Measurements from ENCODE around the gene NANOS3. TPM values are rescaled to one million over a fixed set of nuclear protein-coding genes. Genes with fewer than 3 reads are reported as not detected.
"Not testable (repeated sequence)": the region's sequence is repeated elsewhere in the genome, so short reads cannot be mapped to it uniquely, and the experiment has no call there.

The NANOS3 gene
- total and polyA plus RNA-seq, 4 experiments from 2014 or later, result not detected

DNA sequence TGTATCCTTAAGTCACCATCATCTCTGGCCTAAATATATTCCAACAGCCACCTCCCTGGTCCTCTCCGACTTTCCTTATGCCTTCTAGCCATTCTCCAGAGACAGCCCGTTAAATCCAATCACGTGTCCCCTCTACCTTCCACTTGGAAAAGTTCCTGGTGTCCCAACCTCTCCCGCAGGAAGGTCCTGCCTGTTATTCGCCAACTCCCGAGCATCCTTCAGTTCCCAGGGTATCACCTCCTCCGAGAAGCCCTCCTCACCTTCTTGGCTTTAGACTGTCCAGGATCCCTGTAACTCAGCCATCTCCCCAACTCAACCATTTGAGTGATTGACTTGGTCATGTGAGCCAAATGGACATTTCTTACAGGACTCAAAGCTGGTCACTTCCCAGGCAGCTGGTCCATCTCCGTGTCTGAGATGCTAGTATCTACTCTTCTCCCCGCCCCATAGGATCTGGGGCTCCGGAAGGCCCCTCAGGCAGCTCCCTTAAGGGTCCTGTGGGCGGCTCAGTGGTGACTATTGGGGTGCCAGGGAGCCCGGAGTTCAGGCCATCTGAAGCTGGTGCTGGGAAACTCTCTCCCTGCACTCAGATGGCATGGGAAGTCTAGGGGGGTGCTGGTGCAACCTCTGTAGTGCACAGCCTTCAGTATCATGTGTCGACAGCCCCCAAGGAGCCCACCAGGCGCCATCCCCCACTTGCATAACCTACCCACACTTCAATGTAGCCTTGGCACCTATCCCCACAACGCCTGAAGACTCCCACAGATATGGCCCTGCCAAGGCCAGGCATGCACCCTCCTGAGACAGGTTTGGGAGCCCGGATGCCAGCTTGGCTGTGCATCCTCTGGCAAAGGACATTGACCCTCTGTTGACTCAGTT, 27.9 kb upstream of the NANOS3 start:
- Histone ChIP-seq H3K9me3 (ENCODE audit: control insufficient read depth in 1 of 2, low read length in 2 of 2) (no peaks in the 10 kb centered on the region), H3K4me3 (ENCODE audit: low read length in 2 of 2) (no peak overlapping the region), H3K27ac (ENCODE audit: low read depth, low read length) (peak overlapping the region; percentile 38), H3K4me1 (ENCODE audit: insufficient read depth, low read length) (peaks cover 57% of the 10 kb centered on the region), H3K27me3 (ENCODE audit: insufficient read depth, low read length) (no peaks in the 10 kb centered on the region), H3K36me3 (ENCODE audit: insufficient read depth, low read length) (no peaks in the 10 kb centered on the region)
- ChIA-PET POLR2A (ENCODE audit: partially characterized antibody) (interaction anchor here (0.7 to 7.9 kb wide), 7 partner anchors 8 to 84 kb away, joined by 3 to 204 read pairs (median 7); partner anchors contain the start of genes C19orf53 and MRI1), CTCF (ENCODE audit: partially characterized antibody) (interaction anchor here (1.2 to 6.2 kb wide), 8 partner anchors 10 to 74 kb away, joined by 3 to 46 read pairs (median 8); partner anchors contain the start of gene C19orf53)
- intact Hi-C loops (cut with micrococcal nuclease), result loop anchor here (5.0 to 10.0 kb wide), 3 partner anchors 676 to 1057 kb away; partner anchors contain the start of genes IER2, JUNB, STX10 and TECR
- peak overlapping the region; percentile 93 to 100 (median 98) for H3K27ac Mint-ChIP-seq
- H3K27me3 Mint-ChIP-seq, result peaks cover 0 to 4% of the 10 kb centered on the region in 2 donors
- peaks cover 0 to 10% of the 10 kb centered on the region in 2 donors for H3K36me3 Mint-ChIP-seq
- peaks cover 30 to 60% (median 43%) of the 10 kb centered on the region in 4 donors for H3K4me1 Mint-ChIP-seq
- DNase-seq, result no peak
- H3K4me3 Mint-ChIP-seq, result peak overlapping the region; percentile 42 to 68 (median 57)
- H3K9me3 Mint-ChIP-seq, result peaks cover 0 to 5% (median 0%) of the 10 kb centered on the region in 8 donors

DNA sequence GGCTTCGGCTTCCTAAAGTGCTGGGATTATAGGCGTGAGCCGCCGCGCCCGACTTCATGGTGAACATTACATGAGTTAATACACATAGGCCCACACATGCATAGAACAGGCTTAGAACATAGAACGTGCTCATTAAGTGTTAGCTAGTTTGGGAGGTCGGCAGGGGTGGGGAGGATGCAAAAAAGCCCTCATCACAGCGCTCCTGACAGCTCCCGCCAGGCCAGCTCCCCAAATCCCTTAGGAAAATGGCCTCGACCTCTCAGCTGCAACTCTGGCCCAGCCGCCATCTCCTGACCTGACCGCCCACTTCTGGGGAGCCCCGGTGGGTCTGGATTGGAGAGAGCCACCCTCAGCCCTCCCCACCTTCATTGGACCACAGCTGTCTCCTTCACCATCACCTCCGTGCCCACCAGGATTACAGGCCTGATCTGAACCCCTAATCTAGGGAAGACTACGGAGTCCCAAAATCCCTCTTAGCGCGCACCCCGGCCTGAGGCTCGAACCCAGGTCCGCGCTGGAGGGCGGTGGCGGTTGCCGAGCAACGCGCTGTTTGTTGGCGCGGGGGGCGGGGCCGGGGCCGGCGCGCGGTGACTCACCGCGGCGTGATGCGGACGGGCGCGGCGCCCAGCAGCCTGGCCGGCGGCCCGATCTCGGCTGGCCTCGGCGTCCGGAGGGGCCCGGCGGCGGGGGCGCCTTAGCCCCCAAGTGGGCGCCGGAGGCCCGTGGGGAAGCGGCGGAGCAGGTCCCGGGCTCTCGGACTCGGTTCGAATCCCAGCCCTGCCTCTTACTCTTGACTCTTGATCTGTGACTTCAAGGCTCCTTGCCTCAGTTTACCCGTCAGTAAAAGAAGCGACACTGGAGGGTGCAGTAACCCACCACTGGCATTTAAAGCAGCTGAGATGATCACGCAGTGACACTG, 26.7 kb upstream of the NANOS3 start:
- H3K4me3 ChIP-seq (ENCODE audit: low read length in 2 of 2), result peak overlapping the region in 1 of 2 donors; percentile 24
- peaks cover 45% of the 10 kb centered on the region for H3K4me1 ChIP-seq (ENCODE audit: insufficient read depth, low read length)
- intact Hi-C loops (cut with micrococcal nuclease), result loop anchor here (5.0 to 10.0 kb wide), 3 partner anchors 675 to 1058 kb away; partner anchors contain the start of genes IER2, JUNB, STX10 and TECR
- Mint-ChIP-seq H3K9me3 (peaks cover 0 to 5% (median 0%) of the 10 kb centered on the region in 8 donors), H3K36me3 (peaks cover 0 to 10% of the 10 kb centered on the region in 2 donors), H3K27ac (peak overlapping the region; percentile 97 to 100 (median 98)), H3K27me3 (peaks cover 0 to 4% of the 10 kb centered on the region in 2 donors), H3K4me1 (peaks cover 24 to 48% (median 33%) of the 10 kb centered on the region in 4 donors), H3K4me3 (peak overlapping the region; percentile 81 to 90 (median 84))
- ChIA-PET POLR2A (ENCODE audit: partially characterized antibody) (interaction anchor here (0.9 to 7.9 kb wide), 11 partner anchors 9 to 672 kb away, joined by 3 to 204 read pairs (median 5); partner anchors contain the start of genes C19orf53, RFX1 and ZSWIM4), CTCF (ENCODE audit: partially characterized antibody) (interaction anchor here (1.2 to 6.2 kb wide), 6 partner anchors 9 to 75 kb away, joined by 3 to 46 read pairs (median 4); partner anchors contain the start of gene C19orf53)
- no peaks in the 10 kb centered on the region for H3K27me3 ChIP-seq (ENCODE audit: insufficient read depth, low read length)
- H3K36me3 ChIP-seq (ENCODE audit: insufficient read depth, low read length), result no peaks in the 10 kb centered on the region
- H3K27ac ChIP-seq (ENCODE audit: low read depth, low read length), result peak overlapping the region; percentile 75
- no peaks in the 10 kb centered on the region for H3K9me3 ChIP-seq (ENCODE audit: control insufficient read depth in 1 of 2, low read length in 2 of 2)
- peak; percentile 59 to 67 (median 65) for DNase-seq

DNA sequence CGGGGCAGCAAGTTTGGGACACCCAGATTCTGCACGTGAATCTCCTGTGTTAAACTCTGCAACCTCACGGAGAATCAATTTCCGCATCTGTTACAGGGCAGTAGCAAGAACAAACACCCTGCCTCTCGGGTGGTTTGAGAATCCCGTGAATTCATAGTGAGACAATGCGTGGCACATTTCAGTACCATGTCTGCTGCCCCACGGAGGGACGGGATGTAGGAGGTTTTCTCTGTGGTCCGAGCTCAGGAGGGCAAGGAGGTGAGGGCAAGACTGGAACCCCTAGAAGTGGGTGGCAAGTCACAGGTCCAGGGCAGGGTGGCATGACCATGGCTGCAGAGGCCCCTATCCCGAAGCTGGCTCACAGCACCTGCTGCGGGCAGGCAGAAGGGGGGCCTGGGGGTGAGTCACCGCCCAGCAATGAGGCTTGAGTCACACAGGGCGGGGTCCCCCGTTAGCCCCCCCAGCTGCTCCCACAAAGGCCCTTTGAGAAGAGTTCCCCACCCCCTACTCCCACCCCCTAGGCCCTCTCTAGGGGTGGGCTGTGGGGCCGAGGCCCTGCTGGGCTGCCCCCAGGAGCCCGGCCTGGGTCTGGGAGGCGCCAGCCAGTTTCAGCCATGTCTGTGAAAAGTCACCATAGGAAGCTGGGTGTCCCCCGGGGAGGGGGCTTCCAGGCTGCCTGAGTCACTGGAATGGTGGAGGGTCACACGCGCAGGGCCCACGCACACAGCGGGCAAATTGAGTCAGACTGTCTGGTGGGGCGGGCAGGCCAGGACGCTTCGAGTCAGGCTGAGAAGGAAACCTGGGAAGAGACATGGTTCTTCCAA, 25.8 kb upstream of the NANOS3 start:
- Mint-ChIP-seq H3K4me3 (peak overlapping the region; percentile 81 to 90 (median 84)), H3K36me3 (peaks cover 0 to 10% of the 10 kb centered on the region in 2 donors), H3K27ac (peak overlapping the region; percentile 97 to 100 (median 98)), H3K4me1 (peaks cover 19 to 39% (median 26%) of the 10 kb centered on the region in 4 donors), H3K9me3 (peaks cover 0 to 5% (median 0%) of the 10 kb centered on the region in 8 donors), H3K27me3 (peaks cover 0 to 4% of the 10 kb centered on the region in 2 donors)
- H3K9me3 ChIP-seq (ENCODE audit: control insufficient read depth in 1 of 2, low read length in 2 of 2), result no peaks in the 10 kb centered on the region
- H3K27ac ChIP-seq (ENCODE audit: low read depth, low read length), result peak overlapping the region; percentile 75
- peak in 4 of 5 donors; percentile 38 to 86 (median 44) for DNase-seq
- intact Hi-C loops (cut with micrococcal nuclease), result no loop called here
- no peaks in the 10 kb centered on the region for H3K36me3 ChIP-seq (ENCODE audit: insufficient read depth, low read length)
- H3K4me3 ChIP-seq (ENCODE audit: low read length in 2 of 2), result no peak overlapping the region
- H3K4me1 ChIP-seq (ENCODE audit: insufficient read depth, low read length), result peaks cover 38% of the 10 kb centered on the region
- no peaks in the 10 kb centered on the region for H3K27me3 ChIP-seq (ENCODE audit: insufficient read depth, low read length)
- ChIA-PET CTCF (ENCODE audit: partially characterized antibody) (interaction anchor here (1.2 to 6.2 kb wide), 4 partner anchors 10 to 76 kb away, joined by 3 to 46 read pairs (median 4); partner anchors contain the start of gene C19orf53), POLR2A (ENCODE audit: partially characterized antibody) (interaction anchor here (0.8 to 7.9 kb wide), 12 partner anchors 10 to 671 kb away, joined by 3 to 204 read pairs (median 5); partner anchors contain the start of genes C19orf53 and ZSWIM4)

DNA sequence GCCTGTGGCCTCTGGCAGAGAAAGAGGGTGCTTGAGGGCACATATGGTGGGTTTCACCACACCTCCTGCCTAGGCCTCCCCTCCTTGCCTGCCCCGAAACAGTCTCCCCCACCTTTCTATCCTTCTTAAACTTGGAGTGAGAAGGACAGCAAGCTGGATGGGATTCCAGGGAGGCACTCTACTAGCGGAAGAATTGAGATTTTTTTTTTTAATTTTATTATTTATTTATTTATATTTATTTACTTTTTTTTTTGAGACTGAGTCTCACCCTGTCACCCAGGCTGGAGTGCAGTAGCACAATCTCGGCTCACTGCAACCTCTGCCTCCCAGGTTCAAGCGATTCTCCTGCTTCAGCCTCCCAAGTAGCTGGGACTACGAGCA, 25.2 kb upstream of the NANOS3 start:
- H3K27me3 ChIP-seq (ENCODE audit: insufficient read depth, low read length); H3K9me3 Mint-ChIP-seq; DNase-seq; H3K36me3 Mint-ChIP-seq; intact Hi-C loops (cut with micrococcal nuclease); H3K27me3 Mint-ChIP-seq; H3K9me3 ChIP-seq (ENCODE audit: control insufficient read depth in 1 of 2, low read length in 2 of 2); H3K36me3 ChIP-seq (ENCODE audit: insufficient read depth, low read length); H3K4me3 Mint-ChIP-seq; H3K4me3 ChIP-seq (ENCODE audit: low read length in 2 of 2); H3K27ac ChIP-seq (ENCODE audit: low read depth, low read length): not testable (repeated sequence)
- Mint-ChIP-seq H3K4me1 (peaks cover 13 to 33% (median 20%) of the 10 kb centered on the region in 4 donors), H3K27ac (peak overlapping the region in 6 of 7 donors; percentile 42 to 100 (median 67))
- POLR2A ChIA-PET (ENCODE audit: partially characterized antibody), result interaction anchor here (0.8 to 7.9 kb wide), 9 partner anchors 10 to 670 kb away, joined by 3 to 204 read pairs (median 6); partner anchors contain the start of gene C19orf53
- CTCF ChIA-PET (ENCODE audit: partially characterized antibody), result interaction anchor here (0.7 to 6.2 kb wide), 5 partner anchors 10 to 69 kb away, joined by 3 to 46 read pairs (median 6); no protein-coding TSS in a partner anchor
- peaks cover 32% of the 10 kb centered on the region for H3K4me1 ChIP-seq (ENCODE audit: insufficient read depth, low read length)

DNA sequence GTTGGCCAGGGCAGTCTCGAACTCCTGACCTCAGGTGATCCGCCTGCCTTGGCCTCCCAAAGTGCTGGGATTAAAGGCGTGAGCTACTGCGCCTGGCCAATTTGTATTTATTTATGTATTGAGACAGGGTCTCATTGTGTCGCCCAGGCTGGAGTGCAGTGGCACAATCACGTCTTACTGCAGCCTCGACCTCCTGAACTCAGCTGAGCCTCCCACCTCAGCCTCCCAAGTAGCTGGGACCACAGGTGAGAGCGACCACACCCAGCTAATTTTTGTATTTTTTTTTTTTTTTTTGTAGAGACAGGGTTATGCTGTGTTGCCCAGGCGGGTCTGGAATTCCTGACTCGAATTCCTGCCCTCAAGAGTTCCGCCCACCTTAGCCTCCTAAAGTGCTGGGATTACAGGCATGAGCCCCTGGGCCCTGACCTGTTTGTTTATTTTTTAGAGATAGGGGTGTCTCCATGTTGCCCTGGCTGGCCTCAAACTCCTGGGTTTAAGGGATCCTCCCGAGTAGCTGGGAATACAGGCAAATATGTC, 24.7 kb upstream of the NANOS3 start:
- H3K9me3 Mint-ChIP-seq; intact Hi-C loops (cut with micrococcal nuclease); H3K27ac ChIP-seq (ENCODE audit: low read depth, low read length); H3K9me3 ChIP-seq (ENCODE audit: control insufficient read depth in 1 of 2, low read length in 2 of 2); H3K4me3 ChIP-seq (ENCODE audit: low read length in 2 of 2); H3K4me3 Mint-ChIP-seq; DNase-seq; H3K27me3 ChIP-seq (ENCODE audit: insufficient read depth, low read length); H3K27me3 Mint-ChIP-seq; H3K36me3 ChIP-seq (ENCODE audit: insufficient read depth, low read length); H3K36me3 Mint-ChIP-seq: not testable (repeated sequence)
- H3K27ac Mint-ChIP-seq, result peak overlapping the region in 2 of 7 donors; percentile 64 to 100
- CTCF ChIA-PET (ENCODE audit: partially characterized antibody), result interaction anchor here (0.7 to 6.2 kb wide), 7 partner anchors 10 to 70 kb away, joined by 3 to 46 read pairs (median 6); no protein-coding TSS in a partner anchor
- peaks cover 26% of the 10 kb centered on the region for H3K4me1 ChIP-seq (ENCODE audit: insufficient read depth, low read length)
- POLR2A ChIA-PET (ENCODE audit: partially characterized antibody), result interaction anchor here (1.2 to 7.9 kb wide), 3 partner anchors 10 to 62 kb away, joined by 3 to 204 read pairs (median 5); no protein-coding TSS in a partner anchor
- peaks cover 12 to 28% (median 19%) of the 10 kb centered on the region in 4 donors for H3K4me1 Mint-ChIP-seq
